Psoas muscle (tissue), 8 donors: ENCODE data around the gene CD74. TPM values are rescaled to one million over a fixed set of nuclear protein-coding genes. Genes with fewer than 3 reads are reported as not detected.

Experiments
- ATAC-seq, 4 donors: fragments of 200-7000 bp; cut with Tn5 transposase; one replicate each; pipeline ENCODE4 v1.9.1; 2020; ENCODE audit warnings: moderate library complexity in 3 of 4, mild to moderate bottlenecking in 2 of 4
- DNase-seq, 2 donors: peaks; one replicate each; pipeline ENCODE4 v3.0.0-alpha.2; 2020
- H3K27ac ChIP-seq: fragments of 200-600 bp; one replicate; pipeline ENCODE4 v1.8.0; 2022
- H3K27me3 ChIP-seq, 3 donors: fragments of 200-600 bp in 1 of 3; one replicate each; pipeline versions ENCODE4 v1.6.1 to v1.8.0; 2013 to 2022; ENCODE audit warnings: low read length in 2 of 3, mild to moderate bottlenecking in 2 of 3, moderate library complexity in 1 of 3; ENCODE audit not compliant: insufficient read depth in 3 of 3
- H3K36me3 ChIP-seq, 2 donors: fragments of 200-600 bp in 1 of 2; one replicate each; pipeline versions ENCODE4 v1.6.1 to v1.8.0; 2013 to 2022; ENCODE audit warnings: low read depth in 1 of 2, mild to moderate bottlenecking in 1 of 2, moderate library complexity in 1 of 2; ENCODE audit not compliant: insufficient read depth in 1 of 2
- H3K4me1 ChIP-seq: fragments of 200-600 bp; one replicate; pipeline ENCODE4 v1.8.0; 2022
- H3K4me3 ChIP-seq: fragments of 200-600 bp; one replicate; pipeline ENCODE4 v1.8.0; 2022; ENCODE audit warnings: mild to moderate bottlenecking
- H3K9me3 ChIP-seq: fragments of 200-600 bp; one replicate; pipeline ENCODE4 v1.8.0; 2022
- WGBS, 3 donors: extraction: QIAGEN DNeasy Blood & Tissue Kit; methylation state at CpG; one replicate each; pipeline versions ENCODE4 v1.1.6 to v1.1.7; 2013; 5-methylcytosine and 5-hydroxymethylcytosine counted together
- intact Hi-C, 2 donors: fragments of 100-400 bp; cut with DNase I; formaldehyde crosslinking; loops; one replicate each; pipeline versions ENCODE4 v1.11.0 to v1.14.2; 2022
- polyA plus RNA-seq, 3 donors: library from polyadenylated mRNA; stranded (reverse); fragments of 200-250 nt; gene quantifications; one replicate each; pipeline ENCODE4 v1.2.3, GENCODE V29; 2013
- total RNA-seq, 4 donors: library from RNA; stranded (reverse); fragmentation: NEBNext Ultra II Directional in 2 of 4; extraction: Animal tissue kit (Norgen Biotek cat#: 25700) in 2 of 4; gene quantifications; one replicate each; pipeline versions ENCODE4 v1.2.1 to v1.2.4, GENCODE V29; 2021 to 2023
- TF ChIP-seq, protein P1 (sequence below): fragments of 200-600 bp; IDR thresholded peaks from one replicate; pipeline ENCODE4 v1.8.0; 2022; ENCODE audit warnings: antibody characterized with exemption
- donor health status: healthy with polysubstance abuse.
- donor health status: DM: no; HTN: no; CAD: no; lungs with moderate emphysema.
- donor health status: Bipolar disorder and iron deficiency.
- donor health status: healthy.
- donor health status: DM: yes; HTN: yes; CAD: no.
- donor health status: DM: no; HTN: no; CAD: no.
- donor health status: DM: no; HTN: no; CAD: no.
- donor health status: DM: yes; HTN: yes; CAD: no.

The CD74 gene
- total and polyA plus RNA-seq, 7 donors: 66.5 to 299 (median 92.0) TPM

DNA sequence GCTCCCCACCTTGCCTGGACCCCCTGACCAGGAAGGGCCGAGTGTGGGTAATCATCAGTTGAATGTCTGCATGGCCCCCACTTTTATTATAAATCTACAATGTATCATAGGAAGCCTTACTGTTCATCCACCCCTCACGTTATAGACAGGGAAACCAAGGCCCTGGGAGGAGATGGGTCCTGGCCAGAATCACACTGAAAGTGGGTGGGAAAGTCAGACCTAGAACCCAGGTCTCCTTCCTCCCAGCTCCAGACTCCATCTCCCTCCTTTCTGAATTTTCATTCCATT lies 17.1 kb downstream of the CD74 start:
- WGBS, 3 donors: 94 to 100% (median 98%) methylated on average over 2 of the region's 2 CpGs

DNA sequence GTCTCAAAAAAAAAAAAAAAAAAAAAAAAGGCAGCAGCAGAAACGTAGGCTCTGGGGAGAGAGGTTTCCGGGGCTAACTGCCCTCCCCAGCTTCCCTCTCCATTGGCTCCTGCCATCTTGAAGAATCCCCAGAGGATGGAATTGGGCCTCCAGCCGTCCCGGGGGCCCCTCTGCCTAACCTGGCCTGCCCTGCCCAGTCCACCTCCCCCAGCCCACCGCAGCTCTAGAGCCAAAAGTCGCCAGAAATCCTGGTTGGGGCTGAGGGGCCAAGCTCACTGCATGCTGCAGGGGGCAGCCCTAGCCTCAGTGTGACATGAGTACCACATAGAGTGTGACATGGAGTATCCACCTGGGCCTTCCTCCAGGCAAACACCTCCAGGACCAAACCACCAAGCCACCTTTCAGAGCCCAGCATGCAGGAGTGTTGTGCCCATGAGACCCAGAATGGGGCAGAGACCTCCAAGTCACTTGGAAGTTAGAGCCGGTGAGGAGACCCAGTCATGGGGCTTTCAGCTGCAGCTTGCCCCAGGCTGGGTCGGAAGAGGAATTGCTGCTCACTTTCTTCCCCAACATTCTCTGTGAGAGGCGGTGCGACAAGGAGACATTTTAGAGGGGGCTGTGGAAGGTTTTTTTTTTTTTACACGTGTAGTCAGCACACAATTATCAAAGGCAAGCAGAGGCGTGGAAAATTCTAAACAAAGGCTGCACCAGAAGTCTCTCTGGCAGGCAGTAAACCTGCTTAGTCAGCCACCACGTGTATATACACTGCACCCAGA lies 17.6 kb downstream of the CD74 start:
- H3K4me1 ChIP-seq: no peaks in the 10 kb centered on the region
- H3K27me3 ChIP-seq: no peaks in the 10 kb centered on the region
- ATAC-seq: no peak
- DNase-seq: peak in 1 of 2 donors; percentile 49
- TF ChIP-seq, protein P1, sequence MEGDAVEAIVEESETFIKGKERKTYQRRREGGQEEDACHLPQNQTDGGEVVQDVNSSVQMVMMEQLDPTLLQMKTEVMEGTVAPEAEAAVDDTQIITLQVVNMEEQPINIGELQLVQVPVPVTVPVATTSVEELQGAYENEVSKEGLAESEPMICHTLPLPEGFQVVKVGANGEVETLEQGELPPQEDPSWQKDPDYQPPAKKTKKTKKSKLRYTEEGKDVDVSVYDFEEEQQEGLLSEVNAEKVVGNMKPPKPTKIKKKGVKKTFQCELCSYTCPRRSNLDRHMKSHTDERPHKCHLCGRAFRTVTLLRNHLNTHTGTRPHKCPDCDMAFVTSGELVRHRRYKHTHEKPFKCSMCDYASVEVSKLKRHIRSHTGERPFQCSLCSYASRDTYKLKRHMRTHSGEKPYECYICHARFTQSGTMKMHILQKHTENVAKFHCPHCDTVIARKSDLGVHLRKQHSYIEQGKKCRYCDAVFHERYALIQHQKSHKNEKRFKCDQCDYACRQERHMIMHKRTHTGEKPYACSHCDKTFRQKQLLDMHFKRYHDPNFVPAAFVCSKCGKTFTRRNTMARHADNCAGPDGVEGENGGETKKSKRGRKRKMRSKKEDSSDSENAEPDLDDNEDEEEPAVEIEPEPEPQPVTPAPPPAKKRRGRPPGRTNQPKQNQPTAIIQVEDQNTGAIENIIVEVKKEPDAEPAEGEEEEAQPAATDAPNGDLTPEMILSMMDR: no peak
- WGBS, 3 donors: 80 to 82% (median 82%) methylated on average over 12 to 13 of the region's 13 CpGs
- intact Hi-C loops: loop anchor here in 1 of 2 donors (5.0 kb wide), 1 partner anchor 37 kb away; no protein-coding TSS in a partner anchor
- no peak overlapping the region for H3K27ac ChIP-seq
- peaks cover 10 to 100% of the 10 kb centered on the region in 2 donors for H3K36me3 ChIP-seq
- H3K9me3 ChIP-seq: no peaks in the 10 kb centered on the region
- no peak overlapping the region for H3K4me3 ChIP-seq

More for the DNA sequence above, 17.1 kb downstream of the CD74 start:
- Histone ChIP-seq H3K4me3 (no peak overlapping the region), H3K4me1 (no peaks in the 10 kb centered on the region), H3K27ac (no peak overlapping the region), H3K9me3 (no peaks in the 10 kb centered on the region), H3K27me3 (no peaks in the 10 kb centered on the region), H3K36me3 (peaks cover 10 to 100% of the 10 kb centered on the region in 2 donors)
- intact Hi-C loops: loop anchor here in 1 of 2 donors (5.0 kb wide), 1 partner anchor 37 kb away; no protein-coding TSS in a partner anchor
- ATAC-seq (no peak), DNase-seq (no peak)
- TF ChIP-seq, protein P1: no peak

DNA sequence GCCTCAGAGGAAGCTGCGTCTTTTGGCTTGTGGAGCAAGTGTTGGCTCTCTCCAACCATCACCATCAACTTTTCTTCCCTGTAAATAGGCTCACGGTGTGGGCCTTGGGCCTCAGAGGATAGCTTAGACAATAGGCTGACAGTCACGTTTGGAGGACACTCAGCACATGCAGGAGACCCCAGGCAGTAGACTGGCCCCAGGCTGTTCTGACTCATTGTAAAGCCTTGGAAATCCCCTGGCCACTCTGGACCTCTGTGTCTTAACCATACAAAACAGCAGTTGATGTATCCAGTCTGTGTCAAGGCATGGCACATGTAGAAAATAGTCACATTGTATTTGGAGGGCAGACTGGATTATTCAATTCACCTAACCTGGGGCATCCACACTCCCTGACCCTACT lies 18.6 kb downstream of the CD74 start:
- H3K27me3 ChIP-seq: no peaks in the 10 kb centered on the region
- no peak for ATAC-seq
- H3K9me3 ChIP-seq: no peaks in the 10 kb centered on the region
- no peak for DNase-seq
- intact Hi-C loops: no loop called here
- 67 to 82% (median 71%) methylated on average over 3 of the region's 3 CpGs for WGBS, 3 donors
- H3K4me1 ChIP-seq: no peaks in the 10 kb centered on the region
- H3K36me3 ChIP-seq: peaks cover 10 to 100% of the 10 kb centered on the region in 2 donors
- no peak overlapping the region for H3K4me3 ChIP-seq
- H3K27ac ChIP-seq: no peak overlapping the region
- TF ChIP-seq, protein P1: no peak

DNA sequence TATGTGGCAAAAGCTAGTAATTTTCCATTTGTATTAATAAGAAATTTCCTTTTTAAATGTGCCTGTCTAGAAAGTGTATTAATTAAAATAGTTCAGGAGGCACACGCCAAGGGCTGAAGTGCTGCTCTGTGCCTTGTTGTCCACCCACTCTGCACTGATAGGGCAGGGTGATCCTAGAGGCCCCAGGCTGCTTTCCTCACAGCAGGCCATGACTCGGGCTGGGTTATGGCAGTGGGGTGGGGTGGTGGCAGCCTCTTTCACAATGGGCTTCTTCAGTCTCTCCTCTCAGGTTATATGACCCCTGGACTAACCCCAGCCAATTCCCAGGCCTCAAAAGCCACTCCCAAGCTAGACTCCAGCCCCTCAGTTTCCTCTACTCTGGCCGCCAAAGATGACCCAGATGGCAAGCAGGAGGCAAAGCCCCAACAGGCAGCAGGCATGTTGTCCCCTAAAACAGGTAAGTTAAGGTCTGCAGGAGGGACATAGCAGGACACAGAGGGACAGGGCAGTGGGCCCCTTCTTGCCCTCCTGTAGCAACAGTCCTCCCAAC lies 19.5 kb downstream of the CD74 start:
- Histone ChIP-seq H3K4me1 (no peaks in the 10 kb centered on the region), H3K27me3 (no peaks in the 10 kb centered on the region), H3K9me3 (no peaks in the 10 kb centered on the region), H3K4me3 (no peak overlapping the region), H3K27ac (no peak overlapping the region), H3K36me3 (peaks cover 10 to 100% of the 10 kb centered on the region in 2 donors)
- intact Hi-C loops: no loop called here
- DNase-seq (no peak), ATAC-seq (no peak)
- TF ChIP-seq, protein P1: no peak
- WGBS, 3 donors: 83 to 92% (median 90%) methylated on average over 3 of the region's 3 CpGs
